ENCODE results near the gene CYB5R4.
"Not testable (repeated sequence)": the region's sequence is repeated elsewhere in the genome, so short reads cannot be mapped to it uniquely, and the experiment has no call there.

The CYB5R4 gene

DNA sequence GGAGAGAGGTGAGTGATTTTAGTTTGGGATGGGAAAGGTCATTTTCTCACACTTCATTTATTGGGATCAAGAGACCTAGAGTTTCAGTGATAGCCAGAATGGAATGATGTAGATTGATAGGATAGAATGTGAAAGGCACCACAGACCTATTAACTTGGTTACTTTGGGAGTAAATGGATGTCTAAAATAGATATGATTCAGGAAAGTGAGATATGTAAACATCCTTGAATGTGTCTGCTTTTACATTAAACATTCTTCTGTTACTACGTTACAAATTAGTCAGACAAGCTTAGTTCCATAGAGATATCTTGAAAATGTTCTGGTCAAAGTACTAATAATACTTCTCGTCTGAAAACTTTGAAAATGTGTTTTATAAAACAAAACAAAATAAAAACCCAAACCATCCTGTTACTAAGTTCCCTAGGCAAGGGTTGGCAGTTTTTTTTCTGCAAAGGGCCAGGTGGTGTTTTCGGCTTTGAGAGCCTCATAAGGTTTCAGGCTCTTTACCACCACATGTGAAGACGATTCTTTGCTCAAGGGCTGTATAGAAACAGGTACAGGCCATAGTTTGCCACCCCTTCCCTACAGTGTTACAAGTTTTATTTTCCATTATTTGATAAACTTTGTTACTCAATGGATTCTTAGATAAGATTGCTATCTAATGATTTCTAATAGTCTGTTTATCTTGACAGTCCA is 3.4 kb downstream of the CYB5R4 start:
- no peak for DNase-seq (ENCODE audit: low read depth in 1 of 2, low spot score in 1 of 2)

GRCh38 chr6:83867043-83867442 is 7.6 kb downstream of the CYB5R4 start:
- no peak for DNase-seq (ENCODE audit: low read depth in 1 of 2, low spot score in 1 of 2)

DNA sequence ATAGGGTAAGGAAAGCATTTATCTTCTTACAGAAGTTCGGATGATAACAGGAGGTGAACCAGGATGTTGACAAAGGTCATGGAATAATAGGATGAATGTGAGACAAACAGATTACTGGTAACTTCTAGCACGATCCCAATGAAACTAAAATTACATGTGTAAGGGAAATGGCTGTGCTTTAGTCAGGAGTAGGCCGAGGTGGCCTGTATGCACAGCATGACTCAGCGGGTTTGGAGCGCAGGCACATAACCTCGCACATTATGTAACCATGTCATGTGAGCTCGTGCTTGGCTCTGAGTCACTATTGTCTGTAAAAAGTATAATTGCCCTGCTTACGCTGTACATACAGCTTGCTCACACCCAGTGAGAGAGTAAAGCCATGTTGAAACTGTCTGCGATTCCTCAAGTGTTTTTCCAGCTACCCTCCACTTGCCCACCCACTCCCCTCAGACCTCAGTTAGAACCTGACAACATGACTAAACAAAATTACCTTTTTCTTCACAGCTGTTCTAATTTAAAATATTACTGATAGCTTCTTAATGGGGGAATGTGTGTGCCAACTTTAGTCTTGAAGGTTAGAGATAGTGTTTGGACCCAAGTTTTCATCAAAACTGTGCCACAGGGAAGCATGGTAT is 8.2 kb downstream of the CYB5R4 start:
- no peak for DNase-seq (ENCODE audit: low read depth in 1 of 2, low spot score in 1 of 2)

DNA sequence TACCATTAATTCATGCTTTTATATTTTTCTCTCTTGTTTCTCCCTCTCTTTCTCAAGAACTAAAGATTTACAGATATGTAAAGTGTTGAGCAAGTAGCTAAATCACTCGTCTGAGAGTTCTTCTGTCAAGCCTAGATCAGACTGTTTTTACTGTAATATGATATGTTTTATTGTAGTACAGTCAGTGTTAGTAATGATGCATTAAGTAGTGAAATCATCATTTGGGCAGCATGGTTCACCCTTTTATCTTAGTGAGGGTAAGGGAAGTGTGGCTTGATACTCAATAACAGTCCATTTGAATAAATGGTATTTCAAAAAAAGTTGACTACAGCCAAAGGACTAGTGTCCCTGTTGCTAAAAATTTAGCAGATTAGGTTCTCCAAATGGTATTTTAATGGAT is 9.2 kb downstream of the CYB5R4 start:
- DNase-seq (ENCODE audit: low read depth in 1 of 2, low spot score in 1 of 2), result no peak

DNA sequence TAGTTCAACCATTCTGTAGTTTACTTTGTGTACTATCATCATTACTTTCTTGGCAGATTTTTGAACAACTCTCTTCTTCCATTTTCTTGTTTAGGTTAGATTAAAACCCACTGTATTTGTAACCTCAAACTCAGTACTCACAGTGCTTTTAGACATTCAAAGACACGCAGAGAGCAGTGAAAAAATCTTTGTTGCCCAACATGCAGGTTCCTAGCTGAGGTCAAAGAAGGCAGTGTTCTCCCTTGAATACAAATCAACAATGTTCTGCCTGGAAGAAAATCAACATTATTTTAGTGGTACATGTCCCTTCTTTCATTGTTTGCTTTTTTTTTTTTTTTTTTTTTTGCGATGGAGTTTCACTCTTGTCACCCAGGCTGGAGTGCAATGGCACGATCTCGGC is 11.2 kb downstream of the CYB5R4 start:
- DNase-seq (ENCODE audit: low read depth in 1 of 2, low spot score in 1 of 2), result no peak

DNA sequence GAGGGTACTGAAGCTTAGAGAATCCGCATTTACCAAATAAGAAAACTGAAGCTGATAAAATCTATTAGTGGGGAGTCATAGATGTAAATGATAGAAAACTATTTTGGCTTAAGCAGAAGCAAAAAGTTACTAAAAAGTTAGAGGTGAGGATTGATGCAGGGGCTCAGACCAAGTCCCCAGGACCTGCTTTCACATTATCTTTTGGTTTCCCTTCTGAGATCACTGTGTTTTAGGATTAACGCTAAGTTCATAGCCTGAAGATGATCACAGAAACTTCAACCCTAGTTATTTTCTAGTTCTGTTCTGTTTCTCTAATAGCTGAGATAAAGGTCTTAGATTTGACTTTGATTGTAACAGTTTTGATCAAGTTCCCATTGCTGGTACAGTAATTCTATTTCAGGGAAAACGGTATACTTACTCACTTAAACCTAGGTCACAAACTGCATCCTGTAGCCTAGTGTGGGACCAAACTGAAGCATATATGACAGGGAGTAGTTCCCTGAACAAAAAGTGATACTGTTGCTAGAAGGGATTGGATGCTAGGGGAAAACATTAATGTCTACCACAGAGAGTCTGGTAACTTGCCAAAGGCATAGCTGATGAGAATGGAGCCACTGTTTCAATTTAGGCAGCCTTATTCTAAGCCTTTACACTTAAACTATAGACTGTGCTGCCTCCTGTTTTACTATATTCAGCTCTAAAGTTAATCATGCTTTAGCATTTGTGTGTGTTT is 13.1 kb downstream of the CYB5R4 start:
- DNase-seq (ENCODE audit: low read depth in 1 of 2, low spot score in 1 of 2), result no peak

DNA sequence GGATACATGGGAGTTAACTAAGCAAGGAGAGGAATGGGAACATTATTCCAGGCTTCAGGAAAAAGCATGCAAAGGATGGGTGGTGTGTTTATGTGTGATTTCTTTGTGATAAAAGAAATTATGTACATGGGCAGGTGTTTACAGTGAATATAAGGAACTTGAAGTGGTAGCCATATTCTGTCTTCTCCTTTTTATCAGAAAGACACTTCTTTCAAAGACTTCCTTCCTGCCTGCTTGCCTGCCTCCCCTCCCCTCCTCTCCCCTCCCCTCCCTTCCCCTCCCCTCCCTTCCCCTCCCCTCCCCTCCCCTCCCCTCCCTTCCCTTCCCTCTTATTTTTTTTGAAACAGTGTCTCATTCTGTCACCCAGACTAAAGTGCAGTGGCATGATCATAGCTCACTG is 14.4 kb downstream of the CYB5R4 start:
- no peak for DNase-seq (ENCODE audit: low read depth in 1 of 2, low spot score in 1 of 2)

DNA sequence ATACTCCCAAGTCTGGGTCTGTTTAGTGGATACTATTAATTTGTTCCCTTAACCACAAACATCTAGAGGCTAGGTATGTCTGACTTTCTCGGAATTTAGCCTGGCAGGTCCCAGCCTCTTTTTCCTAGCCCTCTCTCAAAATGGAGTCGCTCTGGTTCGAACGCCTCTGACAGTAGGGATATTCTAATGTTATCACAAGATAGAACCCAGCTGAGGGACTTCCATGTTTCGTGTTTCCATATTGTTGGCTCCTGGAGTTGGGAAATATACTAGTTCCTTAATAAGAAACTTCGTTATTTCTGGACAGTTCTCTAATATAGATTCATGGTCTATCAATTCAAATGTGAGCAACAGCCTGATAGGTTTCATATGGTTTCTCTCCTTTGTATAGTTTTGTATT is 16.4 kb downstream of the CYB5R4 start:
- no peak for DNase-seq (ENCODE audit: low read depth in 1 of 2, low spot score in 1 of 2)

DNA sequence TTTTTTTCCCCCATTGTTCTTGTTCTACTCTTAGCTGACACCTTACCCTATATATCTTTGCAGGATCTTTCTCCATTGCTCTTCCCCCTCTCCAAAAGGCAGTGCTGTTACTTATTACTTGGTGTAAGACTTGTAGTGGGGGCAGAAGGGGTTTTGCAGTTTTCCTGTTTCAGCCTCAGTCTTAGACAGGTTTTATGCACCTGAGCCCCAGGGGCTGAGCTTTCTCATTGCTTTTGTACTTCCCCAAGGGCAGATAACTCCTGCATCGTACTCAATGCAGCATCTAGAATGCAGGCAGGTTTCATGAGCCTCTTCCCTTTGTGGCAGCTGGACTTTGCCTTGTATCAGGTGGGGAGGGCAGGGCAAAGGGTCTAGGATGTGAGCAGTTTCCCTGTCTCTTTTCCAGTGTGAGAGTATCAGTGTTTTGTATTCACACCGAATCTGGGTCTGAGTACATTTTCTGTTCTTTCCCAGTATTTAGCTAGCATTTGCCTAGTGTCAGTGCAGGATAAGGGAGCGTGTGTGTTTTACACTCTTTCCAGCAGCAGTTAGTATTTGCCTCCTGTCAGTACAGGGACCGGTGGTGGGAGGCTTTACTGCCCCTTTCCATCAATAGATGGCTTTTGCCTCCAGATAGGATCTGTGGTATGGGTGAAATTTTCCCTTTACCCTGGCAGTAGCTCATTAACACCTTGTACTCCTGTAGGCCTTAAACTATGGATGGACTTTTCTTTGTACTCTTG is 19.6 kb downstream of the CYB5R4 start:
- DNase-seq (ENCODE audit: low read depth in 1 of 2, low spot score in 1 of 2), result no peak

GRCh38 chr6:83879746-83880145 is 20.3 kb downstream of the CYB5R4 start:
- no peak for DNase-seq (ENCODE audit: low read depth in 1 of 2, low spot score in 1 of 2)

DNA sequence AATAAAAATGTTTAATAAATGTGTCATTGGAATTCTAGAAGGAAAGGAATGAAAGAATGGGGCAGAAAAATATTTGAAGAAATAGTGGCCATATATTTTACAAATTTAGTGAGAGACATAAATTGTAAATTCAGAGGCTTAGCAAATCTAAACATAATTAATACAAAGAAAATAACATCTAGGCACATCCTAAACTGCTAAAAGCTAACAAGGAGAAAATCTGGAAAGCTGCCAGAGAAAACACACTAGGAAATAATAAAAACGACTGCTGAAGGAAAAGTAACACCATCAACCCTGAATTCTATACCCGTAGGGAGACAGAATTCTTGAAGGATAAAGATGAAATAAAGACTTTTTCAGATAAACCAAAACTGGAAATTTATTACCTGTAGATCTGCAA is 23.8 kb downstream of the CYB5R4 start:
- DNase-seq (ENCODE audit: low read depth in 1 of 2, low spot score in 1 of 2), result no peak

DNA sequence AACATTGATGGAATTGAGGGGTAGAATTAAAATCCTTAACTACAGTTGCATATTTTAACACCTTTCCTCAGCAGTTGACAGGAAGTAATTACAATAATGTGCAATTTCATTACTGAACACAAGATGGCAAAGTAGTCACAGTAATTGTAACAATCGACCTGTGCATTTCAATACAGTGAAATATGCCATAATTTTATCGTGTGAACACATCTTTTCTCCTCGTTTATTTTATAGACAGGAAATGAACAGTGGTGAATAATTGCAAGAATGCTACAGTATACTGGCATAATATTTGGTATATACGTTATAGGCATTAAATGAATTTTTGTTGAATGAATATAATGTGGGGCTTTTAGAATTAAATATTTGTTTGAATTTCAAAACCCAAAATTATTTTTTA is 25.0 kb downstream of the CYB5R4 start:
- no peak for DNase-seq (ENCODE audit: low read depth in 1 of 2, low spot score in 1 of 2)

DNA sequence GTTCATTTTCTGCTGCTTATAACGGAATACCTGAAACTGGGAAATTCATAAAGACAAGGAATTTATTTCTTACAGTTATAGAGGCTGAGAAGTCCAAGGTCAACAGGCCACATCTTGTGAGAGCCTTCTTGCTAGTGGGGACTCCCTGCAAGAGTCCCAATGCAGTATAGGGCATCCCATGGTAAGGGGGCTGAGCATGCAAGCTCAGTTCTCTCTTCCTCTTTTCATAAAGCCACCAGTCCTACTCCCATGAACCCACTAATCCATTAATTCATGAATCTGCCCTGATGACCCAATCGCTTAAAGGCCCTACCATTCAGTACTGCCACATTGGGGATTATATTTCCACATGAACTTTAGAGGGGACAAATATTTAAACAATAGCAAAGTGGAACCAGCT is 26.5 kb downstream of the CYB5R4 start:
- no peak for DNase-seq (ENCODE audit: low read depth in 1 of 2, low spot score in 1 of 2)

DNA sequence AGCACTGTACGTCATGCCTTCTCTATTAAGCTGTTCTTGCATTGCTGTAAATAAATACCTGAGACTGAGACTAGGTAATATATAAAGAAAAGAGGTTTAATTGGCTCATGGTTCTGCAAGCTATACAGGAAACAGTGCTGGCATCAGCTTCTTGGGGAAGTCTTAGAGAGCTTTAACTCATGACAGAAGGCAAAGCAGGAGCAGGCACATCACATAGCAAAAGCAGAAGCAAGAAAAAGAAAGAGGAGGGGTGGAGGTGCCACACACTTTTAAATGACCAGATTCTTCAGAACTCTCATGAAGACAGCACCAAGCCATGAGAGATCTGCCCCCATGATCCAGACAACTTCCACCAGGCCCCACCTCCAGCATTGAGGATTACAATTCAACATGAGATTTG is 30.1 kb downstream of the CYB5R4 start:
- no peak for DNase-seq (ENCODE audit: low read depth in 1 of 2, low spot score in 1 of 2)

DNA sequence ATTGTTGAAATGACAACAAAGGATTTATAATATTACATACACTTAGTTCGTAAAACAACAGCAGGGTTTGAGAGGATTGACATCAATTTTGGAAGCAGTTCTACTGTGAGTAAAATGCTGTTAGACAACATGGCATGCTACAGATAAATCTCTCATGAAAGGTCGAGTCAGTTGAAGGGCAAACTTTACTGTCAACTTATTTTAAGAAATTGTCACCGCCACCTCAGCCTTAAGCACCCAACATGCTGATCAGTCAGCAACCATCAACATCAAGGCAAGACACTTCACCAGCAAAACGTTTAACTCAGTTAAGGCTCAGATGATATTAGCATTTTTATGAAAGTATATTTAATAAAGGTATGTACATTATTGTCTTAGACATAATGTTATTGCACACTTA is 31.0 kb downstream of the CYB5R4 start:
- DNase-seq (ENCODE audit: low read depth in 1 of 2, low spot score in 1 of 2), result no peak

DNA sequence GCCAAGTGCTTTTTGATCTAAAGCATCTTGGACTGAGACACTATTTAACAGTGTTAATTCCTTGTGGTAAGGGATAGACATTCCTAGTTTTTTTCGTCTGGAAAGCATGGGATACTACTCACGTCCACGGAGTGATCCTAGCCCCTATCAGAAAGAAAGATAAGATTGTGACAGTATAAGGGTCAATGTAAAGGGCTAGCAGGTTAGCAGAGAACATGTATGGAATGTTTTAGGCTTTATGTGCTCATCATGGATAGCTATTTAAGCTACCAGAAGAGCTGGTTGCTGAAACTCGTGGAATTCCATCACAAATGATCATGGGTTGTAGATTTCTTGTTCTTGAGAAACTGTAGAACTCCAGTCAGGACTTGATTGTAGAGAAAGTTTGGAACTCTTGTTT is 32.1 kb downstream of the CYB5R4 start:
- no peak for DNase-seq (ENCODE audit: low read depth in 1 of 2, low spot score in 1 of 2)

DNA sequence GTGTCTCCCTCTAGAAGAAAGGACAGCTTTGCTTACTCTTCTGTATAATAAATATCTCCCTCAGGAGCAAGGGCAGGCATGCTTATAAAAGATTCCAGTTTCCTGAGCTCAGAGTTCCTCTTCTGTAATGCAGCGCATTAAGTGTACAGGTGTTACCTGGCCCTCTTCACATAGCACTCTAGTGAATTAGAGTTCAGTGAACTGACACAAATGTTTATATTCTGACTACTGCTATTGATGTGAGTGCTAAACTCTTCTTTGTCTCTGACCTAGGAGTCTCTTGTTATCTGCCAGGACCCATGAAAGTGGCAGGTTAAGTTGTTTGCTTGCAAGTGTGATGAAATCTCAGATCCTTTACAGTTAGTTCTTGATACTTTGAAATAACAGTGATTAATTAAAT is 33.5 kb downstream of the CYB5R4 start:
- no peak for DNase-seq (ENCODE audit: low read depth in 1 of 2, low spot score in 1 of 2)

DNA sequence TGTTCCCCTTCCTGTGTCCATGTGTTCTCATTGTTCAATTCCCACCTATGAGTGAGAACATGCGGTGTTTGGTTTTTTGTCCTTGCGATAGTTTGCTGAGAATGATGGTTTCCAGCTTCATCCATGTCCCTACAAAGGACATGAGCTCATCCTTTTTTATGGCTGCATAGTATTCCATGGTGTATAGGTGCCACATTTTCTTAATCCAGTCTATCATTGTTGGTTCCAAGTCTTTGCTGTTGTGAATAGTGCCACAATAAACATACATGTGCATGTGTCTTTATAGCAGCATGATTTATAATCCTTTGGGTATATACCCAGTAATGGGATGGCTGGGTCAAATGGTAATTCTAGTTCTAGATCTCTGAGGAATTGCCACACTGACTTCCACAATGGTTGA is 37.6 kb downstream of the CYB5R4 start:
- not testable (repeated sequence) for DNase-seq (ENCODE audit: low read depth in 1 of 2, low spot score in 1 of 2)

DNA sequence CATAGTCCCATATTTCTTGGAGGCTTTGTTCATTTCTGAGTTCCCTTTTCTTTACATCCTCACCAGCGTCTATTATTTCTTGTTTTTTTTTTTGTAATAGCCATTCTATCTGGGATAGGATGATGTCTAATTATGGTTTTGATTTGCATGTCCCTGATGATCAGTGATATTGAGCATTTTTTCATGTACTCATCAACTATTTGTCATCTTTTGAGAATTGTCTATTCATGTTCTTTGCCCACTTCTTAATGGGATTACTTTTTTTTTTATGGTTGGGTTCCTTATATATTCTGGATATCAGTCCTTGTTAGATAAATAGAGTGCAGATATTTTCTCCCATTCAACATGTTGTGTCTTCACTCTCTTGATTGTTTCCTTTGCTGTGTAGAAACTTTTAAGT is 42.1 kb downstream of the CYB5R4 start:
- DNase-seq (ENCODE audit: low read depth in 1 of 2, low spot score in 1 of 2), result no peak

- no peak for DNase-seq (ENCODE audit: low read depth in 1 of 2, low spot score in 1 of 2)
Observed at GRCh38 chr6:83904395-83904794, 44.9 kb downstream of the CYB5R4 start.

DNA sequence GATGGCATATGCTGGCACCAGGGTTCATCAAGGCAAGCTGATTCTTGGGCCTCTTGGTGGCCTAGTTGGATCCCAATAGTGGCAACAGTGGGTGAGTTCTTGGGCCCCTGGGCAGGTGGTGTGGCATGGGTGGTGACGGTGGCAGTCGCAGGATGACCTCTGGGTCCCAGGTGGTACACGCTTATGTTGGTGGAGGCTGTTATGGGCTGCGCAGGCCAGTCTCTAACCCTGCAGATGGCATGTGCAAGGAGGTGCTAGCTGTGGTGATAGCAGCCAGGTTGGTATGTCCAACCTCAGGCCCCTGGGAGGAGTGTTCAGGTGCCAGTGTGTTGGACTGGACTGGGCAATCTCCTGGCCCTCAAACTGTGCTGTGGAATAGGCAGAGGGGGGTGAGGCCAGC is 46.2 kb downstream of the CYB5R4 start:
- no peak for DNase-seq (ENCODE audit: low read depth in 1 of 2, low spot score in 1 of 2)

All from activated T-helper 1 cell treated with anti-CD3 and anti-CD28 coated beads, Interleukin-2, amount 50 U/mL, for 16 hours (primary cell).